Erythroblast (primary cell): ENCODE results near the gene EXTL1.

Source experiments
- GATA1 ChIP-seq: IDR thresholded peaks from 2 replicates; pipeline ENCODE4 v1.6.1; 2011; ENCODE audit warnings: low read depth, mild to moderate bottlenecking, control low read depth, low read length, moderate library complexity
- POLR2A ChIP-seq: IDR thresholded peaks from 2 replicates; pipeline ENCODE4 v1.6.1; 2011; ENCODE audit warnings: mild to moderate bottlenecking, low read length

DNA sequence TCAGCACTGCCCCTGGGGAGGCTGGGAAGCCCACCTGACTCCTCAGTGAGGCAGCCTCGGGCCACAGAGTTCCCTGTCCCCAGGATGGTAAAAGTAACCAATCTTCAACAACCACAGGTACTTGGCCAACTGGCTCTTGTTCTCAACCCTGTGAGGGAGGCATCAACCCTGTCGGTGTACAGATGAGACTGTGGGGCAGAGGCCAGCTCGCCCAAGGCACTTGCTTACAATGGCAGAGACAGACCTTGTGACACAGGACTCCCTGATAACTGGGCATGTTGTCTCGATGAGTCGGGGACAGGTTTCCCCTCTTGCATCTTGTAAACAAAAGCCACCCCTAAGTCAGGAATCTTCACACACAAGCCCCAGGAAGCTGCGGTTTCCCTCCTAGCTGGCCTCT lies 16.3 kb downstream of the EXTL1 start:
- TF ChIP-seq POLR2A (no peak), GATA1 (no peak)
